Measurements from ENCODE around the gene RXRB. TPM values are rescaled to one million over a fixed set of nuclear protein-coding genes. Genes with fewer than 3 reads are reported as not detected.

The RXRB gene
- total RNA-seq, 2 donors from 2014 or later, result 33.4 to 36.3 TPM

- H3K9ac ChIP-seq (ENCODE audit: low read depth in 2 of 2, low read length in 2 of 2), result no peak overlapping the region
- no peak for DNase-seq
- intact Hi-C loops (cut with DNase I), result no loop called here
- H3K27me3 ChIP-seq, result peaks cover 24% of the 10 kb centered on the region
- no peak overlapping the region for H3K27ac ChIP-seq
- H3K4me1 ChIP-seq, result peaks cover 6% of the 10 kb centered on the region
- no peaks in the 10 kb centered on the region for H3K36me3 ChIP-seq
- H3K9me3 ChIP-seq, result no peaks in the 10 kb centered on the region
- no peak for TF ChIP-seq CTCF (IDR thresholded peaks at IDR 0.05)
- H3K4me3 ChIP-seq, result no peak overlapping the region
Measured at GRCh38 chr6:33190504-33191107, 9.9 kb downstream of the RXRB start.

- Histone ChIP-seq H3K27me3 (peaks cover 24% of the 10 kb centered on the region), H3K36me3 (no peaks in the 10 kb centered on the region), H3K9ac (ENCODE audit: low read depth in 2 of 2, low read length in 2 of 2) (no peak overlapping the region), H3K4me1 (peaks cover 6% of the 10 kb centered on the region), H3K9me3 (no peaks in the 10 kb centered on the region), H3K4me3 (no peak overlapping the region), H3K27ac (no peak overlapping the region)
- no peak for DNase-seq
- intact Hi-C loops (cut with DNase I), result no loop called here
- no peak for TF ChIP-seq CTCF (IDR thresholded peaks at IDR 0.05)
Measured at GRCh38 chr6:33189625-33190448, 10.6 kb downstream of the RXRB start.

- Histone ChIP-seq H3K27me3 (peaks cover 24% of the 10 kb centered on the region), H3K9ac (ENCODE audit: low read depth in 2 of 2, low read length in 2 of 2) (no peak overlapping the region), H3K4me3 (no peak overlapping the region), H3K4me1 (peaks cover 6% of the 10 kb centered on the region), H3K36me3 (no peaks in the 10 kb centered on the region), H3K27ac (no peak overlapping the region), H3K9me3 (no peaks in the 10 kb centered on the region)
- intact Hi-C loops (cut with DNase I), result no loop called here
- no peak for TF ChIP-seq CTCF (IDR thresholded peaks at IDR 0.05)
- no peak for DNase-seq
Measured at GRCh38 chr6:33189164-33189563, 11.3 kb downstream of the RXRB start.

- intact Hi-C loops (cut with DNase I), result no loop called here
- no peak for TF ChIP-seq CTCF (IDR thresholded peaks at IDR 0.05)
- Histone ChIP-seq H3K9ac (ENCODE audit: low read depth in 2 of 2, low read length in 2 of 2) (no peak overlapping the region), H3K4me3 (no peak overlapping the region), H3K27ac (no peak overlapping the region), H3K4me1 (peaks cover 6% of the 10 kb centered on the region), H3K27me3 (peaks cover 22% of the 10 kb centered on the region), H3K9me3 (no peaks in the 10 kb centered on the region), H3K36me3 (no peaks in the 10 kb centered on the region)
- DNase-seq, result no peak
Measured at GRCh38 chr6:33187809-33188208, 12.7 kb downstream of the RXRB start.

GRCh38 chr6:33185654-33186187, 14.7 kb downstream of the RXRB start:
- no peaks in the 10 kb centered on the region for H3K4me1 ChIP-seq
- no peak overlapping the region for H3K27ac ChIP-seq
- DNase-seq, result no peak
- intact Hi-C loops (cut with DNase I), result no loop called here
- no peaks in the 10 kb centered on the region for H3K9me3 ChIP-seq
- H3K4me3 ChIP-seq, result no peak overlapping the region
- TF ChIP-seq CTCF (IDR thresholded peaks at IDR 0.05), result no peak
- no peaks in the 10 kb centered on the region for H3K36me3 ChIP-seq
- H3K27me3 ChIP-seq, result peaks cover under 1% of the 10 kb centered on the region
- no peak overlapping the region for H3K9ac ChIP-seq (ENCODE audit: low read depth in 2 of 2, low read length in 2 of 2)

All from colonic mucosa (tissue), 4 donors.